HG03025 (cell line): ENCODE data around the gene ICAM1.

Source experiments
- ATAC-seq: cut with Tn5 transposase; IDR thresholded peaks from one replicate; pipeline ENCODE4 v1.9.1; 2021; ENCODE audit warnings: mild to moderate bottlenecking, moderate library complexity; ENCODE audit not compliant: unreplicated experiment, low FRiP score

Gene ICAM1

DNA sequence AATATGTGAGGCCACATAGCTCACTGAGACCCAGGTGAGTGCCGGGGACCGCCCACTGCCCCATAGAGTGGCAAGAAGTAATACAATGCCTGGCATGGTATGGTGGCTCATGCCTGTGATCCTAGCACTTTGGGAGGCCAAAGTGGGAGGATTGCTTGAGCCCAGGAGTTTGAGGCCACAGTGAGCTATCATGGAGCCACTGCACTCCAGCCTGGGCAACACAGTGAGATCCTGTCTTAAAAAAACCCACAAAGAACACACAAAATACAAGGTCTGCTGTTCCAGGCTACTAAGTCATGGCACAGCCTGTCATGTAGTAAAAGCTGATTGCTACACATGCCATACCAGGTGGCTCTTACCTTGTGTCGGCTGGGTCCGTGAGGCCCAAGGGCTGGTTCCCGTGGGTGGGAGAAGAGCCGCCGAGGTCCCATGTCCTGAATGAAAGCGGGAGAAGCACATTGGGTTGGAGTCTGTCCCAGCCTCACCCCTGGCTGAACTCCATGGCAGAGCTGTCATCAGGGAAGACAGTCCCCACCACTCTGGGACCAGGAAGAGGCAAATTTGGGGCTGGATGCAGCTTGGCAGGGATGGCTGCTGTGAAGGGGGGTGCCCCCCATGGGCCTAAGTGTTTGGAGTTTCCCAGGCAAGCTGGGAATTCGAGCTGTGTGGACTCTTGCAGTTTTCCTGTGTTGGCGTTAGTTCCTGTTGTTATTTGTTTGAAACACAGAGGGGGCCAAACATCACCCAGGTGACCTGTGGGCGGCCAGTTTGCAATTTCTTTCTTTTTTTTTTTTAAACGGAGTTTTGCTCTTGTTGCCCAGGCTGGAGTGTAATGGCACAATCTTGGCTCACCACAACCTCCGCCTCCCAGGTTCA, 48.1 kb downstream of the ICAM1 start:
- ATAC-seq, result no peak

DNA sequence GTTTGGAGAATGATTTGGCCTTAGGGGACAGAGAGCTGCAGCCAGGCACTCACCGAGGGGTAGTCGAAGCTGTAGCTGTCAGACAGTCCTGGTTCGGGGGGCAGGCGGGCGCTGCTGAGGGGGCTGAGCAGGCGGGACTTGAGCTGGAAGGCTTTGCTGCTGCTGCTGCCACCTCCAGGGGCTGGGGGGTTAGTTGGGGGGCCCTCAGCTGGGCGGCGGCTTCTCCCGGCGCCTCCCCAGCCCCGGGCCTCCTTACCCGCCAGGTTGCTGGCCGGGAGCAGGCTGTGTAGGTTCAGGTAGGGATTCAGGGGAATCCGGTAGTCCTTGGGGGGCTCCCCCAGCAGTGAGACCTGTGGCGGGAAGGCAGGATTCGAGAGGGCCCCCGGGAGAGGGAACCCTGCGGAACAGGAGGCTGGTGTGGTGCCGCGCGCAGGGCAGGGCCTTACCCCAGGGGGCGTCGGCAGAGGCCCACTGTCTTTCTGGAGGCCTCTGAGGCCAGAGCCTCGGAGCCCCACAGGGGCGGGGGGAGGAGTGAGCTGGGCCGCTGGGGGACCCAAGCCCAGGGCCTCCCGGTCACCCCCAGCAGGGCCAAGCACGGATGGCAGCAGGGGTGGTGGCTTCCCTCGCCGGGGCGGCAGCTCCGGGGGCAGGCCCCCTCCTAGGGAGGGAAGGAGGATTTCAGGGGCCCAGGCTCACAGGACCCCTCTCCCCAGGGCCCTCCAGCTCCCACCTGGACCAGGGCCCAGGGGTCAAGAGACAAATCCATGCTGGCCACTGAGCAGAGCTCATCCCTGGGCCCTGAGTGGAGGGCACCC, 49.9 kb downstream of the ICAM1 start:
- no peak for ATAC-seq

DNA sequence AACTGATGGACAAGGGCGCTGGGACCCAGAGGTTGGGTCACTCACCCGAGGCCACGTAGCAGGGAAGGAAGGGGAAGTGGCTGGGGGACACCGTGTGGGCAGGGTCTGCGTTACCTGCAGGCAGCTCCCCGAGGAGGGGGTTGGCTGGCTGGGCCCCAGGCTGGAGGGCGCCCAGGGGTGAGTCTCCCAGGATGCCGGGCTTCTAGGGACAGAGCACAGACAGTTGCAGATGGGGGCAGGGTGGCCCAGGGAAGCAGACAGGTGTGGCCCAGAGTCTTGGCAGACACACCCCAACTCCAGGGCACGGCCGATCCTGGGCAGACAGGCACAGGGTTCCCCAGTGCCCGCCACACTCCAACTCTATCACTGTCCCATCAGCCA, 50.5 kb downstream of the ICAM1 start:
- ATAC-seq, result no peak

DNA sequence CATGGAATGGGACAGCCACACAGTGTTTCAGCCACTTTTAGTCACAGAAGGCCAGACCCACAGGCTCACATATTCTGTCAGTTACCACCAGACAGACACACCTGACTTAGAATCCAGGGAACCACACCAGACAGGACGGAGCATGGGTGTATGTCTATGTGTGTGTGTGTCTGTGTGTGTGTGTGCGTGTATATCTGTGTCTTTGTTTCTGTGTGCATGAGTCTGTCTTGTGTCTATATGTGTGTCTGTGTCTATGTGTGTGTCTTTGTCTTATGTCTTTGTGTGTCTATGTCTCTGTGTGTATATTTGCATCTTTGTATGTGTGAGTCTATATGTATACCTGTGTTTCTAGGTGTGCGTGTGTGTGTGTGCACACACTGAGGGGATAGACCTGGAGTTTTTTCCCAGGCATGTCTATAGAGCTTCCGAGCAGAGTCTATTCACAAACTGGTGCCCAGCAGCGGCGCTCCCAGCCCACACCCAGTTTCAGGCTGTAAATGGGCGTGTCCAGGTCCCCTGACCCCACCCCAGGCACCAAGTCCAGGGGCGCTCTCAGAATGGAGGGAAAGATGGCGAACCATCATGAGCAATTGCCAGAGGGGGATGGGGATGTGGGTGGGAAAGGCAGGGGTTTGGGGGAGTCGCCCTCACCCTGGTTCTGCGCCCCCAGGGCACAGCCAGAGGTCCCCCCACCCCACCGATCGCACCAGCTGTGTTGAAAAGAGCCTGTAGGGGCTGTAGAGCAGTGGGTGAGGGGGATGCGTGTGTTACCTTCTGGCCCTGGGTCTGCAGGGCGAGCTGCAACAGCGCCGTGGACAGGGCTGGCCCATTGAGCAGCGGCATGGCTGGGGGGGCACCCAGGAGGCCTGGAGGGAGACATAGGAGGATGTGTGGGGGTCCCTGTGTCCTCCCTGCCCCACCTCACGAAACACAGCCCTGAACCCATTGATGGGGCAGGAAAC, 51.2 kb downstream of the ICAM1 start:
- ATAC-seq, result no peak

DNA sequence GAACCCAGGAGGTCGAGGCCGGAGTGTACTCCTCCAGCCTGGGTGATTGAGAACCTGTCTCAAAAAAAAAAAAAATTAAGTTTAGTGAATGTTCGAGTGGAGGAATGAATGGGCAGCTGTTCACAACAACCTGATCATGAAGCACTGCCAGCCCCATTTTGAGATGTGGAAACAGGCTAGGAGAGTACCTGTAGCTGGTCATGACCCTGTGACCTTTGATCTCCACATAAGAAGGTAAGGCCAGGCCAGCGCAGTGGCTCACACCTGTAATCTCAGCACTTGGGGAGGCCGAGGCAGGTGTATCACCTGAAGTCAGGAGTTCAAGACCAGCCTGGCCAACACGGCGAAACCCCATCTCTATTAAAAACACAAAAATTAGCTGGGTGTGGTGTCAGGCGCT, 54.8 kb downstream of the ICAM1 start:
- no peak for ATAC-seq

- no peak for ATAC-seq
Observed at GRCh38 chr19:10327793-10328192, 56.9 kb downstream of the ICAM1 start.

- no peak for ATAC-seq
Observed at GRCh38 chr19:10328558-10329429, 57.9 kb downstream of the ICAM1 start.

DNA sequence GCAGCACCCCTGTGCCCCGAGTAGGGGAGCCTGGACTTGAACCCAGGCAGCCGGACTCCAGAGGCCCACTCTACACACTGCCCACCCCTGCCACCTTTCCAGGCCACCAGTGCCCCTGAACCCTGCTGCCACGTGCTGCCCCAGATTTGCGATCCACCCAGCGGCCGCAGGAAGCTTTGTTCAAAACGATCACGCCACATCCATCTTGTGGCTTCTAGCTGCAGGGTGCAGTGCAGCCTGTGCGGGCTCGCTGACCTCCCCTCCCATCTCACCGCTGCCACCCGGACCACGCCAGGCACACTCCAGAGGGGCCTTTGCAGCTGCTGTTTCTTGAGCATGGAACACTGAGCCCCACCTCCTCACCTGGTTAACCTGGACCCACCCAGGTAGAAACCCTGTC, 58.6 kb downstream of the ICAM1 start:
- ATAC-seq, result no peak

DNA sequence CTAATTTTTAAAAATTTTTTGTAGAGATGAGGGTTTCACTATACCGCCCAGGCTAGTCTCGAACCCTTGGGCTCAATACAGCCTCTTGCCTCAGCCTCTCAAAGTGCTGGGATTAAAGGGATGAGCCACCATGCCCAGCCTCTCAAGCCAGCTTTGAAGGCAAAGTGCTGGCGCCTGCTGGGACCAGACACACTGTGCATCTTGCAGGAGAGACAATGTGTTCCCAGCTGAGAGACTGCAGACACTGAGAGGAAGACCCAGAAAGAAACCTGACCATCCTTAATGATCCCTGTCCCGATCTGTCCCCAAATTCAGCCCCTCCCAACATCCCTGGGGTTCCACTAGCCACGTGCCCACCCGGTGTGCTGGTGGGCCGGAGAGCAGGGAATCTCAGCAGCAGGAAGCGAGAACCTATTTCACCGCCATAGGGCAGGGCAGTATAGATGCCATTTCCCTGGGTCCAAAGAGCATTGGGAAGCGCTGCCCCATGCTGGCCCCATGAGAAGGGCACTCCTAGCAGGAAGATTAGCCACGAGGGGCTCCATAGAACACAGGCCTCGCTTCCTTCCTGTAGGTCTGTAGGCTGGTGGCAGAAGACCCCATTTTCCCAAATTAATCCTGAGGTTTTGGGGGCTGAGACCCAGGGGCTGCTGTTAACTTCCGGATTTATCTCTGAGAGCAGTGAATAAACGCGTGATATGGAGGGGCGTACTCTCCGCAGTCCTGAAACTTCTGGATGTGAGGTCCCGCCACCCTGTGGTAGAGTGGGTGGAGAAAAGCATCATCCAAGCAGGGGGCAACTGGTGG, 61.4 kb downstream of the ICAM1 start:
- no peak for ATAC-seq

- ATAC-seq, result peak; percentile 74
Observed at GRCh38 chr19:10332965-10333757, 62.2 kb downstream of the ICAM1 start, which contains the start of gene RAVER1. RAVER1 (minus strand) TSS chr19:10333529; CDS start chr19:10333507, 22 bp downstream.

DNA sequence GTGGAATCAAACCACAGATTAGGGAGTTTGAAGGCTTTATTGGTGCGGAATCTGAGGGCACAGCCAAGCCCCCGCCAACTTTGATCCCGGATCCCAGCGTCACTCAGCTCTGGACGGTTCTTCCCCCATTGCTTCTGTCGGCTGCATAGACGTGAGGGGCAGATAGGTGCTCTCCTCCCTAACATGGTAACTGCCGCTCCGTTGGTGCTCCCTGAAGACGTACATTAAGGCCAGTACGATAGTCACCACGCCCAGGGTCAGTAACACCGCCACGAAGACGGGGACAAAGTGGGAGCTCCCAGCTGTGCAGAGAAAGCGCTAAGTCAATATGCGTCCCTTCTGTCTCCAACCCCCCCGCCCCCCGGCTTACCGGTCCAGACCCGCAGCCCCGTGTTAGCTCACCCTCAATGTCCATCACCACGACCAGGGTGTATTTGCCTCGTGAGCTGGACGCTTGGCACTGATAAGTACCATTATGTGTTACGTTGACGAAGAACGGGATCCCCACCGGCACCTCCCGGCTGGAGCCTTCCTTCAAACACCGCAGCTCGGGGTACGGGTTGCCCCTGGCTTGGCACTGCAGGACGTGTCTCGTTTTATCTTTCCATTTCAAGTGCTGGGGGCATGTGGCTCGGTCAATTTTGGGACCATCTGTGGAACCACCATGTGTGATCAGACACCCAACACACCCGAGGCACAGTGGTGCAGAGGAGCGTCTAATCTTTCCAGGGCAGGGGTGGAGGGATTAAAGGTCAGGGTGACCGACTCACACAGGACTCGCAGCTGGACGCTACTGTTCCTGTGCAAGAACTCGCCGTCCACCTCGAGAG, 63.1 kb downstream of the ICAM1 start:
- no peak for ATAC-seq

DNA sequence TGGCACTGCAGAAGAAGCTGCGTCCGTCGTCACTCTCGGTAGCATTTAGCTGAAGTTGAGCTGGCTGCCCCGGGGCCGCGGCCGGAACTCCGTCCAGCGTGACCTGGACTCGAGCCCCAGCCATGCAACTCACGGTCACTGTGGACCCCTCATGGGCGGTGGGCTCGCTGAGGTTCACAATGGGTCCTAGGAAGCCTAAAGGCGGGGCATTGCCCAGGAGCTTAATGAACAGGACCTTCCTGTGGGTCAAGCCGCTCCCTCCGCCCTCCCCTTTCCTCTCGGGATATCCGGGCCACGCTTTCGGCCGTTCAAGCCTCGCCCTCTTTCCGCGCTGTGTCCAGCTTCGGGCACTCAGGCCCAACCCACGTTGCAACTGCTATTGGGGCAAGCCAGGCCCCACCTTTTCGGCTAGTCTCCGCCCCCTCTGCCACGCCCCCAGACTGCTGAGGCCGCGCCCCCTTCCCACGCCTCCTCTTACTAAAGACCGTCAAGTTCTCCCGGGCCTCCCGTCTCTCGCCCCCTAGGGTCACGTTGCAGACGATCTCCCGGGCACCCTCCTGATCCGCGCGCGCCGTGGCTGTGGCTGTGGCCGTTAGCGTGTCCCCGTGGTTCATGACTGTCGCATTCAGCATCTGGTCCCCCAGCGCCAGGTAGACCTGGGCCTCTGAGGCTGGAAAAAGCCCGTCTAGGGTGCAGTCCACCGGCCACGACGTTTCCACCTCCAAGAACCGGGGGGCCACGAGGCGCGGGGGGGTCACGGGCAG, 63.9 kb downstream of the ICAM1 start:
- ATAC-seq, result no peak

- no peak for ATAC-seq
Observed at GRCh38 chr19:10335352-10335985, 64.5 kb downstream of the ICAM1 start.
